CD4-positive, alpha-beta T cell (primary cell): ENCODE measurements around the gene ARPP21. TPM values are rescaled to one million over a fixed set of nuclear protein-coding genes. Genes with fewer than 3 reads are reported as not detected.

ENCODE experiments used
- ATAC-seq: fragments of 200-7000 bp; cut with Tn5 transposase; one replicate; pipeline ENCODE4 v1.10.0; 2022; ENCODE audit warnings: mild to moderate bottlenecking; ENCODE audit not compliant: poor library complexity
- CTCF ChIA-PET: fragments of 350-600 bp; sonication (Branson Sonifier 250); formaldehyde crosslinking; loops from one replicate; lab custom pipeline; 2021; ENCODE audit warnings: antibody characterized with exemption, inconsistent platforms; lab: Charles Lee
- POLR2A ChIA-PET: fragments of 350-600 bp; sonication (Branson Sonifier 250); formaldehyde crosslinking; loops from one replicate; lab custom pipeline; 2021; ENCODE audit warnings: antibody characterized with exemption, inconsistent platforms; lab: Charles Lee
- DNase-seq, 14 experiments: peaks; one replicate each; pipeline ENCODE4 v3.0.0-alpha.2; 2013 to 2020; ENCODE audit warnings: mixed read lengths in 2 of 14
- H3K27ac ChIP-seq, 2 donors: one replicate each; pipeline versions ENCODE4 v1.5.1 to v1.7.0; 2013; ENCODE audit warnings: low read length in 2 of 2, low read depth in 1 of 2, mild to moderate bottlenecking in 1 of 2
- H3K27me3 ChIP-seq, 2 experiments: 1 replicate in 1 of 2; 2 replicates in 1 of 2; pipeline versions ENCODE4 v1.6.1 to v1.7.0; 2013; ENCODE audit warnings: low read length in 2 of 2, control low read depth in 1 of 2, mild to moderate bottlenecking in 1 of 2, moderate library complexity in 1 of 2; ENCODE audit not compliant: insufficient read depth in 2 of 2, control insufficient read depth in 1 of 2
- H3K36me3 ChIP-seq: one replicate; pipeline ENCODE4 v1.6.1; 2013; ENCODE audit warnings: low read length, control low read depth; ENCODE audit not compliant: insufficient read depth
- H3K4me1 ChIP-seq: one replicate; pipeline ENCODE4 v1.6.1; 2013; ENCODE audit warnings: low read length, control low read depth; ENCODE audit not compliant: insufficient read depth
- H3K4me3 ChIP-seq: one replicate; pipeline ENCODE4 v1.5.1; 2013; ENCODE audit warnings: mild to moderate bottlenecking, low read length, moderate library complexity
- H3K9me3 ChIP-seq, 2 experiments: 1 replicate in 1 of 2; 2 replicates in 1 of 2; pipeline versions ENCODE4 v1.6.1 to v1.7.0; 2013; ENCODE audit warnings: low read length in 2 of 2, mild to moderate bottlenecking in 2 of 2, control low read depth in 1 of 2, moderate library complexity in 1 of 2; ENCODE audit not compliant: control insufficient read depth in 1 of 2, insufficient read depth in 1 of 2
- H3K27ac Mint-ChIP-seq: one replicate; pipeline ENCODE4 v1.8.0; 2020; ENCODE audit warnings: mixed read lengths
- H3K27me3 Mint-ChIP-seq: one replicate; pipeline ENCODE4 v1.8.0; 2021; ENCODE audit warnings: mixed read lengths
- H3K36me3 Mint-ChIP-seq: one replicate; pipeline ENCODE4 v1.8.0; 2021; ENCODE audit warnings: low read depth, mixed read lengths
- H3K4me1 Mint-ChIP-seq: one replicate; pipeline ENCODE4 v1.8.0; 2021; ENCODE audit warnings: low read depth, mixed read lengths
- H3K4me3 Mint-ChIP-seq: one replicate; pipeline ENCODE4 v1.8.0; 2020; ENCODE audit warnings: mild to moderate bottlenecking, mixed read lengths
- H3K9me3 Mint-ChIP-seq: one replicate; pipeline ENCODE4 v1.8.0; 2020; ENCODE audit warnings: mixed read lengths
- intact Hi-C, 2 experiments: fragments of 100-400 bp; cut with DNase I in 1 of 2; cut with micrococcal nuclease in 1 of 2; formaldehyde crosslinking; loops; one replicate each; pipeline versions ENCODE4 v1.15.1 to v1.9.0; 2023 to 2025; cut with DNase I, micrococcal nuclease
- total RNA-seq, 174 experiments: library from RNA in 2 of 174; stranded (reverse) in 2 of 174; gene quantifications; one replicate each; pipeline ENCODE4 v1.2.3 and lab custom pipeline; 2021 to 2026
- TF ChIP-seq, protein P1 (sequence below): fragments of 200-600 bp; IDR thresholded peaks from one replicate; pipeline ENCODE4 v1.8.0; 2022; ENCODE audit warnings: antibody characterized with exemption, mild to moderate bottlenecking

ARPP21 gene
- total RNA-seq, 2 experiments from 2014 or later: not detected

DNA sequence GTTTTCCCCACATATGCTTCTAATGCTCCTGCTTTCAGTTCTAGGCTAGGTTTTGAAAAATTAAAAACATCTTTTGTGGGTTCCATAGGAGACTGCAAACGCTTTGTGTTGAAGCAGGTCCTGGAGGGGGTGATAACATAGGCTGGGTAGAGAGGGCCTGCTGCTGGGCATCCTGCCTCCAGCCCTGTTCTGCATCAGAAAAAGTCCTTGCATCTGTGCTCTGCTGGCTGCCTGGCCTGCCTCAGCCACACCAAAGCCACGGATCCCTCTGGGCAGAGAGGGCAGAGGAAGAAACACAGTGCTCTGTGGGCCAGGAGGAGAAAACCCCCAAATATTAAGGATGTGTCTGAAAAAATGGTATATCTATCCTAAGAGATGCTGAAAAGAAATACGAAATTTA is 3.9 kb upstream of the ARPP21 start:
- Histone ChIP-seq H3K27ac (no peak overlapping the region), H3K4me3 (no peak overlapping the region), H3K9me3 (peaks cover 0 to 19% of the 10 kb centered on the region in 2 experiments), H3K27me3 (peaks cover 6 to 16% of the 10 kb centered on the region in 2 experiments), H3K36me3 (no peaks in the 10 kb centered on the region), H3K4me1 (no peaks in the 10 kb centered on the region)
- CTCF ChIA-PET: interaction anchor here (0.6 kb wide), 1 partner anchor 64 kb away, joined by 3 read pairs; no protein-coding TSS in a partner anchor
- DNase-seq: no peak
- no peak for ATAC-seq
- peaks cover 28% of the 10 kb centered on the region for H3K27me3 Mint-ChIP-seq
- H3K27ac Mint-ChIP-seq: no peak overlapping the region
- H3K4me1 Mint-ChIP-seq: peaks cover 2% of the 10 kb centered on the region
- H3K36me3 Mint-ChIP-seq: no peaks in the 10 kb centered on the region
- intact Hi-C loops: no loop called here
- no peaks in the 10 kb centered on the region for H3K9me3 Mint-ChIP-seq
- TF ChIP-seq, protein P1, sequence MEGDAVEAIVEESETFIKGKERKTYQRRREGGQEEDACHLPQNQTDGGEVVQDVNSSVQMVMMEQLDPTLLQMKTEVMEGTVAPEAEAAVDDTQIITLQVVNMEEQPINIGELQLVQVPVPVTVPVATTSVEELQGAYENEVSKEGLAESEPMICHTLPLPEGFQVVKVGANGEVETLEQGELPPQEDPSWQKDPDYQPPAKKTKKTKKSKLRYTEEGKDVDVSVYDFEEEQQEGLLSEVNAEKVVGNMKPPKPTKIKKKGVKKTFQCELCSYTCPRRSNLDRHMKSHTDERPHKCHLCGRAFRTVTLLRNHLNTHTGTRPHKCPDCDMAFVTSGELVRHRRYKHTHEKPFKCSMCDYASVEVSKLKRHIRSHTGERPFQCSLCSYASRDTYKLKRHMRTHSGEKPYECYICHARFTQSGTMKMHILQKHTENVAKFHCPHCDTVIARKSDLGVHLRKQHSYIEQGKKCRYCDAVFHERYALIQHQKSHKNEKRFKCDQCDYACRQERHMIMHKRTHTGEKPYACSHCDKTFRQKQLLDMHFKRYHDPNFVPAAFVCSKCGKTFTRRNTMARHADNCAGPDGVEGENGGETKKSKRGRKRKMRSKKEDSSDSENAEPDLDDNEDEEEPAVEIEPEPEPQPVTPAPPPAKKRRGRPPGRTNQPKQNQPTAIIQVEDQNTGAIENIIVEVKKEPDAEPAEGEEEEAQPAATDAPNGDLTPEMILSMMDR: no peak
- POLR2A ChIA-PET: no interaction called here
- no peak overlapping the region for H3K4me3 Mint-ChIP-seq

DNA sequence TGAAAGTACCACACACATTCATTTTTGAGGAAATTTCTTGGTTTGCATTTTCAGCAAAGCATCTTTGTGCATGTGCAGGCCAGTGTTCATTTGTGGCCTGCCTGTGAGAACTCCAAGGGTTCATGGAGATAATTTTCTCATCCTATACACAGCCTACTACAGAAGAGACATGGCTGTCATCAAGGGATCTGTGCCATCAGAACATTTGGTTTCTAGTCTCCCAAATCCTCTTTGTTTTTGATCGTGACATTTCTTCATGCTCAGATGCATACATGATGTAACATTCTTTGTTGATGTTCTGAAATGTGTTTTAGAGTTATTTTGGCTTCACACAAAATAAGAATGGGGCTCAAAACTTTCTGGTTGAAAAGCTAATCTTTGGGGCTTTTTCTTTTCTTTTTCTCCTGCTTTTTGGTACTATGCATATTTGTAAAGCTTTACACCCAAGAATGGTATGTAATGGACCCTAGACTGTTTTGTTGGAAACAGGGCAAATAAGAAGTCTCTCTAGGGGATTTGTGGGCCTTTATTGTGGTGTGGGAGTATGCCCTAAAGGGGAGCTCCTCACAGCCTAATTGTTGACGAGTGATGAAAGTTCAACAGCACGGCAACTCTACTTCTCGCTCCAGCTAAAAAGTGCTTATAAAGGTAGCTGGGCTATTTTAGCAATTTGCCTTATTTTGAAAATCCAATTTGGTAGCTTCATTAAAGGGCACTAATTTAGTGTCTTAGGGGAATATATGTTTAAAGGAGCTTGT is 3.2 kb upstream of the ARPP21 start:
- ChIA-PET CTCF (no interaction called here), POLR2A (no interaction called here)
- Mint-ChIP-seq H3K36me3 (no peaks in the 10 kb centered on the region), H3K9me3 (no peaks in the 10 kb centered on the region), H3K27ac (no peak overlapping the region), H3K4me3 (no peak overlapping the region), H3K4me1 (peaks cover 7% of the 10 kb centered on the region), H3K27me3 (peaks cover 35% of the 10 kb centered on the region)
- TF ChIP-seq, protein P1: no peak
- Histone ChIP-seq H3K4me1 (no peaks in the 10 kb centered on the region), H3K9me3 (peaks cover 0 to 19% of the 10 kb centered on the region in 2 experiments), H3K36me3 (no peaks in the 10 kb centered on the region), H3K27ac (no peak overlapping the region), H3K27me3 (peaks cover 6 to 21% of the 10 kb centered on the region in 2 experiments), H3K4me3 (no peak overlapping the region)
- DNase-seq (no peak), ATAC-seq (no peak)
- intact Hi-C loops: no loop called here

DNA sequence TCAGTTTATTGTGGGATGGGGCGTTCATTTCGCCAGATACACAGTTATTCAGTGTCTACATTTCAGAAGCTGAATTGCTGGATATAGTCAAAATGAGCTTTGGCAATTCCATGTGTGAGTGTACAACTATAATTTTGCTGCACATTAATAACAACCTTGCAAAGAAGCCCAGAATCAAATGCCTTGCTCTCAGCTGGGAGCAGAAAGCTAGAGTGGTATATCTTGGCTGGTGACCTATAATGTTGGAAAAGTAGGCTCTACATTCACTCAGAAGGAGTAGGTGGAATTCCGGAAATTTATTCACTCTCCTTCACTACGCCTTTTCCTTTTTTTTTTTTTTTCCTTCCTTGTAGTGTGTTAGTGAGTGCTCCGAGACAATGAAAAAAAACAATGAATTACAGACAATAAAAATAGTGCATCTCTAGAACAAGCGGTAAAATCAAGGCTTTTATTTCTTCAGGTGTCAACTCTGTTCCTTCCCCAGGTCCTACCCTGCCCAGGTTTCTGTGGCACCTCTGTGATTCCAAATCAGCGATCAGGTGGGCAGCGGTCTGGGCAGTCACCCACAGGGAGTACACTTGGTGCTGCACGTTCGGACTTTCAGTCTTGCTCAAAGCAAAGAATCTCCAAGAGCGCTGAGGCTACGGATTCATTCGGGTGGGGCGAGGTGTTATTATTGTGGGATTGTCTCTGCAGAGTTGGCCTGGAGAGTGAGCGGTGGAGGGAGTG is 910 bp upstream of the ARPP21 start:
- Mint-ChIP-seq H3K27me3 (peaks cover 50% of the 10 kb centered on the region), H3K36me3 (no peaks in the 10 kb centered on the region), H3K27ac (no peak overlapping the region), H3K4me1 (peaks cover 7% of the 10 kb centered on the region), H3K9me3 (no peaks in the 10 kb centered on the region), H3K4me3 (no peak overlapping the region)
- DNase-seq (no peak), ATAC-seq (no peak)
- H3K27ac ChIP-seq: no peak overlapping the region
- H3K27me3 ChIP-seq: peaks cover 6 to 21% of the 10 kb centered on the region in 2 experiments
- H3K4me1 ChIP-seq: no peaks in the 10 kb centered on the region
- CTCF ChIA-PET: no interaction called here
- intact Hi-C loops: no loop called here
- POLR2A ChIA-PET: no interaction called here
- TF ChIP-seq, protein P1: no peak
- H3K4me3 ChIP-seq: no peak overlapping the region
- H3K9me3 ChIP-seq: peaks cover 0 to 19% of the 10 kb centered on the region in 2 experiments
- H3K36me3 ChIP-seq: no peaks in the 10 kb centered on the region
